HG02798 (cell line): ENCODE data around the gene ERBB4.

Experiments used
- ATAC-seq: cut with Tn5 transposase; IDR thresholded peaks from one replicate; pipeline ENCODE4 v1.9.1; 2021; ENCODE audit warnings: mild to moderate bottlenecking; ENCODE audit not compliant: unreplicated experiment, poor library complexity

The ERBB4 gene

GRCh38 chr2:211458974-211459373, 1079.6 kb downstream of the ERBB4 start:
- ATAC-seq = no peak

GRCh38 chr2:211457325-211457724, 1081.3 kb downstream of the ERBB4 start:
- no peak for ATAC-seq

GRCh38 chr2:211455216-211455841, 1083.3 kb downstream of the ERBB4 start:
- ATAC-seq = peak; percentile 74

GRCh38 chr2:211454679-211455078, 1083.9 kb downstream of the ERBB4 start:
- no peak for ATAC-seq

DNA sequence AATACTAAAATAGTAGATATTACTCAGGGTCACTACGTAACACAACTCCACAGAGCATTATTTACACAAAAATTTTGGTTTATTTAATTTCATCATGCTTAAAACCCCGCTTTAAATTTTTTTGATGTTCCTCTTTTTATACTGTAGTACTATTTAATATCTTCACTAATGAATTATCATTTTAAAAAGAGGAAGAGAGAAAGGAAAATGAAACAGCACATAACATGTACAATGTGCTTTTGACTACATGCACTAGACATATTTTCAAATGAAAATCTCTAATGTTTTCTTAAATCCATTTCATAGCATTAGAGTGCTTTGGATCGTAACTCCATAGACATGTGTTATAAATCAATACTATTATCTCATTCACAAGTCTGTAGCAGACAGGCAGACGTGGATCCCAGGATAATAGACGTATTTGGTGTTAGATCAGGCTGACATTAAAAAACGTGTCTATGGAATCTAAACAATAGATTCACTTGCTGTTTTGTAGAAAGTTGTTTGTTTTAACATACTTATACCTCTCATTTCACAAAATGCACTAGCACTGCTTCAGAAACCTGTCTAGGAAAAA, 1085.2 kb downstream of the ERBB4 start:
- ATAC-seq = no peak

DNA sequence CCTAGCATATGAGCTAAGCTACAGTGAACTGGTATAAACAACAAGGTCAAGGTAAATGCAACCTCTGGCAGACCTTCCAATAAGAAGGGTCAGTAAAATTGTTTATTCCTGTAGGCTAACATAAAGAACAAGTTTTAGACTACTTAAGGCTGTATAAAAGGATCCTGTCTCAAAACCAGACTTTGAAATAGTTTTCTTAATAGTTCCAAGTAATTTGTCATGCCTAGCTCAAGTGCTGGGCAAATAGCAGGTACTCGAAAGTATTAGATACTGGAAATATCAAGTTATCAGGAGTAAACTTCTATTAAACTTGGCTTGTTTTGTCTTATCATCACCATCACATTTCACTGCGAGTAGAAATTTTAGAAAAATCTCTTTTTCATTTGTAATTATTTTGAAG, 1087.0 kb downstream of the ERBB4 start:
- no peak for ATAC-seq

DNA sequence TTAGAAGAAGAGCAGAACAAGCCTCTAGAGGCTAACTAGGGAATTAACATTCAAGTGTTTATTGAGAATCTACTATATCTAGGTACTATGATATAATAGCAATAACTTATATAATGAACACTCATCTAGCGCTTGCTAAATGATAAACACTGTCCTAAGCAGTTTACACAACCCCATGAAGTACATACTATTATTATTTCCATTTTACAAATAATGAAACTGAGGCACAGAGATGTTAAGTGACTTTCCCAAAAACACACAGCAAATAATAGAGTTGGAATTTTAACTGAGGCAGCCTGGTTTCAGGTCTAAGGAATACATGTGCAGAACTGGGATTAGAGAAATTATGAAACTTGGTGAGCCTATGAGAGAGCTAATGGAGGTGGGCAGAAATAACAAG, 1088.8 kb downstream of the ERBB4 start:
- no peak for ATAC-seq

DNA sequence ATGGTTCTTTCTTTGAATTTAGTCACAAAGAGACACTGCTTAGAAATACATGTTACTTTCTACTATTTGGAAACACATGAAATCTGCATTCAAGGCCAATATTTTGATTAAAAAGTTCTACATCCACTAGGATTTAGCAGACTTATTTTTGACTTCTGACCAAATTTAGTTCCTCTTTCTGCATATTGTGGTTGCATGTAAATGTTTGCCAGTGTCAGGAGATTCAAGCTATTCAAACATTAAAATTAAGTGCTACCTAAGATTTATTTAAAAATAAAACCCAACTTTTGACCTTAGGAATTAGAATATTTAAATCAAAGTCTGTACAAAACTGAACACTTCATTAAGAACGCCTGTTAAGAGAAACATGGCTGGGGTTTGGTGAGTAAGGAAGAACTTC, 1091.1 kb downstream of the ERBB4 start:
- ATAC-seq = no peak

GRCh38 chr2:211440107-211440506, 1098.5 kb downstream of the ERBB4 start:
- no peak for ATAC-seq

DNA sequence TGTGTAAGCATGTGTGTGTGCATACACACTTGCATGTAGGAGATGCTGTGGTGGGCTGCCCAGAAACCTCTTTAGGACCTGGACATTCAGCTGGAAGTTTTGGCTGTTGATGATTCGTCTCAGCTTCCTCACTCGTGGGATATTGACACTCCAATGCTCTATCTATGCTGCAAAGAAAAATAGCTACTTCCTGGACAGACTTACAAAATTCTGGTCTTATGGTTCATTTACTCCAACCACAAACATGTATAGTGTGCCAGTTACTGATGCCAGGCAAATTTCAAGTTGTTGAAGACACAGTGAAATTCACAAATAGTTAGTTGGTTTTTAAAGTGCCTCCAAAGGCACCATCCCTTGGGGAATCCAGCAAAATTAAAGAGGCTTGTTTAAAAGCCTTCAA, 1099.6 kb downstream of the ERBB4 start:
- ATAC-seq = no peak

- no peak for ATAC-seq
Measured at GRCh38 chr2:211437396-211437795, 1101.2 kb downstream of the ERBB4 start.

- ATAC-seq = no peak
Measured at GRCh38 chr2:211436182-211436581, 1102.4 kb downstream of the ERBB4 start.

DNA sequence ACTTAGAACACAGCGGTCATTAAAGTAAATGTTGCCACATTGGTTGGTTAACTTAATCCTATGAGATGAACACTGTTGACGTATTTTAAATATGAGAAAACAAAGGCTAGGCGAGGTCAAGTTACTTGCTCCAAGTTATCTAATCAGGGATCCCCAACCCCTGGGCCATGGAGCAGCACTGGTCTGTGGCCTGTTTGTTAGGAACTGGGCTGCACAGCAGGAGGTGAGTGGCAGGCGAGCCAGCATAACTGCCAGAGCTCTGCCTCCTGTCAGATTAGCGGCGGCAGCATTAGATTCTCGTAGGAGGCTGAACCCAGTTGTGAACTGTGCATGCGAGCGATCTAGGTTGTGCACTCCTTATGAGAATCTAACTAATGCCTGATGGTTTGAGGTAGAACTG, 1103.3 kb downstream of the ERBB4 start:
- no peak for ATAC-seq

DNA sequence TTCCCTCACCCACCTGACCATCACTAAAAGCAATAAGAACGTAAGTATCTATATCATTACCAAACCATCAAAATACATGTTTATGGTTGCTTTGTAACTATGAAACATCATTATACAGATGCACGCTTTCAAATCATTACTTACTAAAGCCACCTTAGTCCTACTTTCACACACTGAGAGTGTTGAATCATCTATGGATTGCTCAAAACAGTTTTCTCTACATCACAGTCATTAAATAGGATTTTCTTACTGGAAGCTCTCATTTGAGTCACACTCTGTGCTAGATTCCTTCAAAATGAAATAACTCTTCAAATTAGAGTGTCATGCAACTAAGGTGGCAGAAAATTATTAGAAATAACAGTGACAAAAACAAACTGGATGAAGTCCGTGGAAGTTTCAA, 1103.8 kb downstream of the ERBB4 start:
- no peak for ATAC-seq

DNA sequence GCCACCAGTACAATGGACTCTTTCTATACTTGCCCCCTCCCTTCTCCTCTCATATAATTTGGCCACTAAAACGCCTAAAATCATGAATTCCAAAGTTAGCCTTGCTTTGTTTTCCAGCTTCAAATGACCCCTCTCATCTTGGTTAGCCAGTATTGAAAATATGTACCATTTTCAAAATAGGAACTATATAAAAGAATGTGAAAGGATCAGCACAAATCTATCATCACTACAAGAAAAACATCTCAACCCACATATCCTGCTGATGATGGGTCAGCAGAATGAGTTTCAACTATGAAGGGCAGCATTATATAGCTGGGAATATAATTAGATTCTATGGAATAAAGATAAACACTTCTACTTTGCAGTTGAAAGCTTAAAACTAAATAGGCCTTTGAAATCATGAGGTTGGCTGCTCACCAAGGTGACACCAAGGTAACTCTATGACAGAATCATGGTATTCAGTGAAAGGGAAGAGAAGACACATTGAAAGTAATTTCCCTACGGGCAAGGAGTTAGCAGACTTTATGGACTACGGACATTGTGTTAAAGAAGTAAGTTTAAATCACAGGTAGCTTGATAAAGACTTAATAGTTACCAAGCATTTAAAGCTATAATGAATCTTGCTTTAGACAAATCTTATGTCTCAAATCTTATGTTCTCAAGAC, 1109.2 kb downstream of the ERBB4 start:
- no peak for ATAC-seq

- no peak for ATAC-seq
Measured at GRCh38 chr2:211426240-211426639, 1112.4 kb downstream of the ERBB4 start.

- ATAC-seq = no peak
Measured at GRCh38 chr2:211423018-211423417, 1115.6 kb downstream of the ERBB4 start.

- ATAC-seq = no peak
Measured at GRCh38 chr2:211417544-211417943, 1121.1 kb downstream of the ERBB4 start.

DNA sequence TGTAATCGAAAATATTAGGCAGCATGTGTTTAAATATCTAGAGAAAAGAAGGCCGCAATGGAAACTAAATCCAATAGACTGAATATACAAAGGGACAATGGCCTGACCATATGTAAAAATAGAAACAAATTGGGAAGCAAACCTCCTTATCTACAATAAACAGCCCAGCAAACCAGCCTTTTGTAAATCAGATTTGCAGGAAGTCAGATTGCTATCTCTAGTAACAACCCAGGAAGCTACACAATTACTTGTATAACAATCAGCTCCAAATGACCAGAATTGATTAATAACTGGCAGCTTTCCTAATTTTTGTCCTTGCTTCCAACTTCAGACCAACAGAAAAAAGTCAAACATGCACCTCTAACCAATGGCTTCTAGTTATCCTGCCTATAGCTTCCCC, 1122.2 kb downstream of the ERBB4 start:
- ATAC-seq = no peak

GRCh38 chr2:211413746-211414145, 1124.9 kb downstream of the ERBB4 start:
- no peak for ATAC-seq

DNA sequence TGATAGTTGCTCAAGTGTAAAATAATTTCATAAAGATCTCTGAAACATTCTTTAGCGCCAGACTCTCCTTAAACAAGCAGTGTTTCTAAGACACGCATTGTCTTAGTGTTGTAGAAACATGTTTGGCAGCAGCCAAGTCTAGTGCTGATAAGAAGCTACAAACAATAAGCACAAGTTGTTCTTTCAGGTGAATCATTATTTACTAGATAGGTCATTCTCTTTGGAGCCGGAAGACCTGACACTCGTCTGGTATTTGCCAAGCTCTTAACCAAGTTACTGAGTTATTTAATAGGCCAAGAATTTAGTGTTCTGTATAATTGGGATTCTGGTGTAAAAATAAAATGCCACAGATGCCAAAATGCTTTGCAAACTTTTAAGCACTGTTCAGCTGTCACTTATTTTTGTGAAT, 1130.1 kb downstream of the ERBB4 start:
- ATAC-seq = no peak

DNA sequence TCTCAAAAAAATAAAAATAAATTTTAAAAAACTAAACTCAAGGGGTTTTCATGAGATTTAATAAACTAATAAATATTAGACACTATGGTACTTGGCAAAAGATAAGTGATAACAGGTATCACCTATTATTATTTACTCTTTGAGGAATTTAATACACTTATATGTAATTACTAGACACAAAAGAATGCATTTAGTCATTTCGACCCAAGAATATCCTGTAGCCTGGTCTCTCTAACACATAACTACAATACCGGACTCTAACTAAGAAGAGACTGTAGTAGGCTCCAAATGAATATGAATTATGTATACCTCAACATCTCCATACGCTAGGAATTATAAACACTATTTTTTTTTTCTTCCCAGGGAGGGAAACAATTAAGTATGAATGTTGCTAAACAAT, 1131.5 kb downstream of the ERBB4 start:
- no peak for ATAC-seq
